T follicular helper cell (primary cell): ENCODE results near the gene TEX11.
"Not testable (repeated sequence)": the region's sequence is repeated elsewhere in the genome, so short reads cannot be mapped to it uniquely, and the experiment has no call there.

ENCODE experiments used
- DNase-seq: peaks from one replicate; pipeline ENCODE4 v3.0.0-alpha.2; 2020; ENCODE audit warnings: low read depth

The TEX11 gene

GRCh38 chrX:70762285-70762684 lies 146.2 kb downstream of the TEX11 start:
- DNase-seq: no peak

- peak; percentile 25 for DNase-seq
These were observed 152.7 kb downstream of the TEX11 start for GRCh38 chrX:70755850-70756249.

- no peak for DNase-seq
These were observed 154.2 kb downstream of the TEX11 start for GRCh38 chrX:70754169-70754848.

- not testable (repeated sequence) for DNase-seq
These were observed 174.7 kb downstream of the TEX11 start for GRCh38 chrX:70733774-70734173.

DNA sequence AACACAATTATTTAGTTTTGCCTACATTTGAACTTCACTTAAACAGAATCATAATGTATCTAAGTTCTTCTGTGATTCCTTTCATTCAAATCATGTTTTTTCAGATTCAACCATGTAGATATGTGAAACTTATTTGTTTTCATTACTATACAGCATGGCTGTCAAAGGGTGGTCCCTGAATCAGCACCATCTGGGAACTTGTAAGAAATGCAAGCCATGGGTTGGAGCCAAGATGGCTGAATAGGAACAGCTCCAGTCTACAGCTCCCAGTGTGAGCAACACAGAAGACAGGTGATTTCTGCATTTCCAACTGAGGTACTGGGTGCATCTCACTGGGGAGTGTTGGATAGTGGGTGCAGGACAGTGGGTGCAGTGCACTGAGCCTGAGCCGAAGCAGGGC lies 180.6 kb downstream of the TEX11 start:
- not testable (repeated sequence) for DNase-seq

GRCh38 chrX:70720721-70721120 lies 187.8 kb downstream of the TEX11 start:
- no peak for DNase-seq

GRCh38 chrX:70711336-70711735 lies 197.2 kb downstream of the TEX11 start:
- not testable (repeated sequence) for DNase-seq

DNA sequence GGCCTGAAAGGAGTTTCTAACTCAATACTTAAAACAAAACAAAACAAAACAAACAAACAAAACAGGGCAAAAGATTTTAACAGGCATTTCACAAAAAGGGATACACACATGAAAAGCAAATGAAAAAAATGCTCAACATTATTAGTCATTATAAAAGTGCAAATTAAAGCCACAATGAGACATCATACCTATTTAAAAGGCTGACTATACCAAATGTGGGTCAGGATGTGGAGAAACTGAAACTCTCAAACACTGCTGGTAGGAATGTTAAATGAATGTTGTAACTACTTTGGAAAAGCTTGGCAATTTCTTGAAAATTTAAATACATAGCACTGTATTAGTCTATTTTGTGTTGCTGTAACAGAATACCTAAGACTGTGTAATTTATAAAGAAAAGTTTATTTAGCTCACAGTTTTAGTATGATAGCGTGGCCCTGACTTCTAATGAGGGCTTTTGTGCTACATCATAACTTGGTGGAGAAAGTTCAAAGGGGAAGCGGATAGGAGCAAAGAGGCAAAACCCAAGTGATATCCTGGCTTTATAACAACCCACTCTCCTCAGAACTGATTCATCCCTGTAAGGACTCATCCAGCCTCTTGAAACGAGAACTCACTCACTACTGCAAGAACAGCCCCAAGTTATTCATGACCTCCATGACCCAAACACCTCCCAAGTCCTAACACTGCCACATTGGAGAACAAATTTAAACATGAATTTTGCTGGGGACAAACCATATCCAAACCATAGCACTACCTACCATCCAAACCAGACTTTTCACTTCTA lies 214.0 kb downstream of the TEX11 start:
- DNase-seq: no peak

GRCh38 chrX:70679455-70679854 lies 229.1 kb downstream of the TEX11 start:
- DNase-seq: not testable (repeated sequence)

DNA sequence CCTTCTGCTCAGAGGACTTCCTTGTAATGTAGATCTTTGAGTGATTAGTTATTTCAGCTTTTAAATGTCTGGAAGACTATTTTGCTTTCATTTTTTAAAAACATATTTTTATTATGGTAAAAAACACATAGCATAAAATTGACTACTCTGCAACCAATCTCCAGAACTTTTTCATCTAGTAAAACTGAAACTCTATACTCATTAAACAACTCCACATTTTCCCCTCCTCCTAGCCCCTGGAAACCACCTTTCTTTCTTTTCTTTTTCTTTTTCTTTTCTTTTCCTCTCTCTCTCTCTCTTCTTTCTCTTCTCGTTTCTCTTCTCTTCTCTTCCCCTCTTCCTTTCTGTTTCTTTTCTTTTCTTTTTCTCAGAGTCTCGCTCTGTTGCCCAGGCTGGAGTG lies 233.2 kb downstream of the TEX11 start:
- DNase-seq: no peak

DNA sequence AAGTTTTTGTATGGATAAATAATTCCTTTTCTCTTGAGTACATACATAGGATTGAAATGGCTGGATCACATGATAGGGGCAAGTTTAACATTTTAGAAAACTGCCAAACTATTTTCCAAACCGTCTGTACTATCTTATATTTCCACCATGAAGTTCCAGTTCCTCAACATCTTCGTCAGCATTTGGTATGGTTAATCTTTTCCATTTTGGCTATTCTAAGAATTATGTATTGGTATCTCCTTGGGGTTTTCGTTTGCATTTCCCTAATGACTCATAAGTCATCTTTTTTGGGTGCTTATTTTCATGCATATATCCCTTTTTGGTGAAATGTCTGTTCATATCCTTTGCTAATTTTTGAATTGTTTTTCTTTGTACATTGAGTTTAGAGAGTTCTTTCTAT lies 236.2 kb downstream of the TEX11 start:
- DNase-seq: no peak

DNA sequence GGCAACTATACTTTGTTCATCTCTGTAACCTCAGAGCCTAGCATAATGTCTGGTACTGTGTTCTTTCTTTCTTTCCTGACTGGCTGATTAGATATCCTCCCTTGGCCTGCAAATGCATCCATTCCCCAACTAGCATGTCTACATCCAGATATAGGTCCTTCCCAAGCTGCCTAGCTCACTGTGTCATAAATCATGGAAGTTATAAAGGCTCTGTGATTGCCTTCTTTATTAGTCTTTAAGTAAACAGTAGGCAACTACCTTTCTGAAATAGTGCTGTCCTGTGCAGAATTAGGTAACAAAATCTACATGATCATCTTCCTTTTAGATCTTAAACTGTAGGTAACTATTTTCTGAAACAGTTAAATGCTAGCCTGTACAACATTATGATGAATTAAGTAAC lies 239.4 kb downstream of the TEX11 start:
- no peak for DNase-seq

GRCh38 chrX:70664726-70665125 lies 243.8 kb downstream of the TEX11 start:
- DNase-seq: no peak

- not testable (repeated sequence) for DNase-seq
These were observed 247.4 kb downstream of the TEX11 start for GRCh38 chrX:70661124-70661523.

DNA sequence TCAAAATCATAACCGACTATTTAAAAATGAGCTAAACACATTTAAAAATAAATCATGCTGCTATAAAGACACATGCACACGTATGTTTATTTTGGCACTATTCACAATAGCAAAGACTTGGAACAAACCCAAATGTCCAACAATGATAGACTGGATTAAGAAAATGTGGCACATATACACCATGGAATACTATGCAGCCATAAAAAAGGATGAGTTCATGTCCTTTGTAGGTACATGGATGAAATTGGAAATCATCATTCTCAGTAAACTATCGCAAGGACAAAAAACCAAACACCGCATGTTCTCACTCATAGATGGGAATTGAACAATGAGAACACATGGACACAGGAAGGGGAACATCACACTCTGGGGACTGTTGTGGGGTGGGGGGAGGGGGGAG lies 251.0 kb downstream of the TEX11 start:
- not testable (repeated sequence) for DNase-seq

DNA sequence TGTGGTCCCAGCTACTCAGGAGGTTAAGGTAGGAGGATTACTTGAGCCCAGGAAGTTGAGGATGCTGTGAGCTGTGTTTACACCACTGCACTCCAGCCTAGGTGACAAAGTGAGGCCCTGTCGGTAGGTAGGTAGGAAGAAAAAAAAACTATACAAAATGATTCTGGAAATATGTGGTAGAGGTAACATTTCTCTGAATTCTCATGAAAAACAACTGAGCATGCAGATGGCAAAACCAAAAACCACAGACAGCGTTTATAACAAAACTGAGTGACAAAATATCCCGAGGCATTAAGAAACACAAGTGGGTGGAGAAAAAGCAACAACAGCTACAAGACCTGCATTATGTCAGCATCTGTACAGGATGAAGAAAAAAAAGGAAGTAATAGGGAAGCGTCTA lies 252.2 kb downstream of the TEX11 start:
- DNase-seq: no peak

DNA sequence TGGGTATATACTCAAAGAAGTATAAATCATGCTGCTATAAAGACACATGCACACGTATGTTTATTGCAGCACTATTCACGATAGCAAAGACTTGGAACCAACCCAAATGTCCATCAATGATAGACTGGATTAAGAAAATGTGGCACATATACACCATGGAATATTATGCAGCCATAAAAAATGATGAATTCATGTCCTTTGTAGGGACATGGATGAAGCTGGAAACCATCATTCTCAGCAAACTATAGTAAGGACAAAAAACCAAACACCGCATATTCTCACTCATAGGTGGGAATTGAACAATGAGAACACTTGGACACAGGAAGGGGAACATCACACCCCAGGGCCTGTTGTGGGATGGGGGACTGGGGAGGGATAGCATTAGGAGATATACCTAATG lies 260.6 kb downstream of the TEX11 start:
- DNase-seq: not testable (repeated sequence)

DNA sequence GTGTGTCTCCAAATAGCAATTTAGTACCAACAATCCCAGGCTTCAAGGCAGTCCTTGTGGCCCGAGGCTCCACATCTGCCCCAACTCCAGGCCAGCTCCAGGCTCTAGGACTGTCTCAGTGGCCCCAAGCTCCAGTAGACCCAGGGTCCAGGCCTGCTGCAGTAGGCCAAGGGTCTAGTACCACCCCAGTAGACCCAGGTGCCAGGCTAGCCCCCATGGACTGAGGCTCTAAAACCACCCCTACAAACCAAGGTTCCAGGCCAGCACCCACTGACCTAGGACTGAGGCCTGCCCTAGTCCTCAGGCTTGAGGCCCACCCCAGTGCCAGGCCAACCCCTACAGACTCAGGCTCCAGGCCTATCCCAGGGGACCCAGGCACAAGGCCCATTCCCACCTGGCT lies 272.3 kb downstream of the TEX11 start:
- no peak for DNase-seq

DNA sequence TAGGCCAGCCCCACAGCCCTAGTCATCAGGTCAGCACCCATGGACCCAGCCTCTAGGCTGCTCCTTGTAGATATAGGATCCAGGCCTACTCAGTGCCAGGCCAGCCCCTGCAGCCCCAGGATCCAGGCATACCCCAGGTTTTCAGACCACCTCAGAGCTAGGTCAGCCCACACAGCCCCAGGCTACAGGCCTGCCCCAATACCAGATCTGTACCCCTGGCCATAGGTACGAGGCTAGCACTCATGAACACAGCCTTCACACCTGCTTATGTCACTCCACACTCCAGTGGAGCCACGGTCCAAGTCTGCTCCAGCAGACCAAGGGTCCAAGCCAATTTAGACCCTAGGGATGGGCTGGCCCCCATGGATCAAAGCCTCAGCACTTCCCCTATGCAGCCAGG lies 272.8 kb downstream of the TEX11 start:
- DNase-seq: no peak

DNA sequence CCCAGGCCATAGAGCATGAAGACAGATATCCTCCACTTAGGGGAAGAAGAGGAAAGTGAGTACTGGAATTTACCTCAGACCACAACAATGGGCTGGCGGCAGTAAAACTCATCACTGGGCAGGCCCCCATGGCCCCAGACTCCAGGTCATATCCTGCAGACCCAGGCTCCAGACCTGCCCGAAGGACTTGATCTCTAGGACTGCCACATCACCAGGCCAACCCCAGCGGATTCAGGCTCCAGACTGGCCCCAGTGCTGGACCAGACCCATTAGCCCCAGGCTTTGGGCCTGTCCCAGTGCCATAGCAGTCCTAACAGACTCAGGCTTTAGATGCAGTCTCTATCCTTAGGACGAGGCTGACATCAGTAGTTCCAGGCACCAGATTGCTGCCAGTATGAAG lies 273.3 kb downstream of the TEX11 start:
- no peak for DNase-seq

DNA sequence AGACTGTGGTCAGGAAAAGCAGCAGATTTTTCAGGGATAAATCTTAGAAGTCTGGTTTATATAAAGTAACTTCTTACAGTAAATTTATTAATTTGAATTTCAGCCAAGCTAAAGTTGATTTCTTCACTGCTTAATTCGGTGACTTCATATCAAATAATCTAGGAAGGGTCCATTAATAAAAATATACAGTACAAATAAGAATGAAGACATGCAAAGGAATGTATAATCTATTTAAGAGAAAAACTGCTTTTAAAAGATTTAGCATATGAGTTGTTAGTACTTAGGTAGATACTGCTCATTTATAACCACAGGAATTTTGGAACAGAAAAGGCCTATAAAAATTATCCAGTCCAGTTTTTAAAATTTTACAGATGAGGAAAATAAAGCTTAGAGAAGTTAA lies 286.8 kb downstream of the TEX11 start:
- DNase-seq: no peak

DNA sequence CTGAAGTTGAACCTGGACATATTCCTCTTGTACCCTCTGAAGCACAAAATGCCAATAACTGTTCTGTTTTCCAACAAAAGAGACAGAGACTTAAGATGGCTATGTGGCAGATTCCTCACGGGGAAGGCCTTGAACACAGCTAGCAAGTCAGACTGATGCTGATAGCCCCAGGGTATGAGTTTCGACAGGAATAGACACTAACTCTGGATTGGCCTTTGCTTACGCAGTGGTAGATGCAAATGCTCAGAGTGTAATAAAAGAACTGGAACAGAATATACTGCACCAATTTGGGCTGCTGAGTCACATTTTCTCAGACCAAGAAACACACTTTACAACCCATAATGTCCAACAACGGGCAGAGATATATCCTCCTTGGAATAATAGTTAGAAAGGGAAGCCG lies 290.0 kb downstream of the TEX11 start:
- no peak for DNase-seq

- no peak for DNase-seq
These were observed 295.2 kb downstream of the TEX11 start for GRCh38 chrX:70613295-70613694.

DNA sequence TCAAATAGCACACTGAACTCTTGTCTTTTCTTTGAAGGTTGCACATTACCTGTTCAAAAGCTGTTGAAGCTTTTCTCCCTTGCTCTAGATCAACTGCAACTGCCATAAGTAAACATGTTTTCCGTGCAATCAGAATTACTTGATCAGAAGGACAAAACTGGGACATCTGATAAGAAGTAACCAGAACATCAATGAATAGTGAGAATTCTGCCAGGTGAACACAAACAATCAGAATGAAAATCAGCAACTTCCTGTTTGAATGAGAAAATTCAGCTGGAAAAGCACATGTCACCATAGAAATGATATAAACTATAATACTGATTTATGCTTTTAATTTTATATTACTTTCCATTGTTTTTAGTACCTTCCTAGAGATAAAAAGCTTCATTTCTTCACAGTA lies 303.2 kb downstream of the TEX11 start:
- DNase-seq: no peak
